HFFc6 (cell line): ENCODE data around the gene TMEM141. TPM values are rescaled to one million over a fixed set of nuclear protein-coding genes. Genes with fewer than 3 reads are reported as not detected.
A peak's percentile ranks its signal among the peaks of the same experiment; 100 is the strongest.
"Not testable (repeated sequence)": the region's sequence is repeated elsewhere in the genome, so short reads cannot be mapped to it uniquely, and the experiment has no call there.

Experiments
- DNase-seq: peaks from one replicate; pipeline ENCODE4 v3.0.0-alpha.2; 2018
- H3K27ac Mint-ChIP-seq: 2 replicates; pipeline ENCODE4 v1.8.0; 2020; ENCODE audit warnings: mild to moderate bottlenecking, mixed read lengths
- H3K27me3 Mint-ChIP-seq: 2 replicates; pipeline ENCODE4 v1.8.0; 2021; ENCODE audit warnings: mild to moderate bottlenecking, moderate library complexity, mixed read lengths; ENCODE audit not compliant: insufficient read depth
- H3K36me3 Mint-ChIP-seq: 2 replicates; pipeline ENCODE4 v1.8.0; 2021; ENCODE audit warnings: low read depth, mixed read lengths
- H3K4me1 Mint-ChIP-seq: 2 replicates; pipeline ENCODE4 v1.8.0; 2020; ENCODE audit warnings: low read depth, mixed read lengths
- H3K4me3 Mint-ChIP-seq: 2 replicates; pipeline ENCODE4 v1.8.0; 2020; ENCODE audit warnings: mild to moderate bottlenecking, moderate library complexity, mixed read lengths
- H3K9me3 Mint-ChIP-seq: 2 replicates; pipeline ENCODE4 v1.8.0; 2020; ENCODE audit warnings: mild to moderate bottlenecking, mixed read lengths
- microRNA-seq: library from miRNA; unstranded; fragments of <30 nt; microRNA quantifications from one replicate; pipeline ENCODE4, GENCODE V29; 2019
- total RNA-seq, 6 experiments: library from RNA; stranded (reverse); fragmentation: NEBNext Ultra II Directional; extraction: Animal tissue kit (Norgen Biotek cat#: 25700); gene quantifications; 2 replicates in 1 of 6; 3 replicates in 5 of 6; pipeline ENCODE4 v1.2.3, GENCODE V29; 2021
- TF ChIP-seq, protein P1 (sequence below): fragments of 200-600 bp; sonication (generic); IDR thresholded peaks from 2 replicates; pipeline ENCODE4 v1.5.0; 2021; ENCODE audit warnings: antibody characterized with exemption, mild to moderate bottlenecking

TMEM141 gene
- total RNA-seq, 6 experiments from 2014 or later, result 46.1 to 62.2 (median 52.6) TPM

DNA sequence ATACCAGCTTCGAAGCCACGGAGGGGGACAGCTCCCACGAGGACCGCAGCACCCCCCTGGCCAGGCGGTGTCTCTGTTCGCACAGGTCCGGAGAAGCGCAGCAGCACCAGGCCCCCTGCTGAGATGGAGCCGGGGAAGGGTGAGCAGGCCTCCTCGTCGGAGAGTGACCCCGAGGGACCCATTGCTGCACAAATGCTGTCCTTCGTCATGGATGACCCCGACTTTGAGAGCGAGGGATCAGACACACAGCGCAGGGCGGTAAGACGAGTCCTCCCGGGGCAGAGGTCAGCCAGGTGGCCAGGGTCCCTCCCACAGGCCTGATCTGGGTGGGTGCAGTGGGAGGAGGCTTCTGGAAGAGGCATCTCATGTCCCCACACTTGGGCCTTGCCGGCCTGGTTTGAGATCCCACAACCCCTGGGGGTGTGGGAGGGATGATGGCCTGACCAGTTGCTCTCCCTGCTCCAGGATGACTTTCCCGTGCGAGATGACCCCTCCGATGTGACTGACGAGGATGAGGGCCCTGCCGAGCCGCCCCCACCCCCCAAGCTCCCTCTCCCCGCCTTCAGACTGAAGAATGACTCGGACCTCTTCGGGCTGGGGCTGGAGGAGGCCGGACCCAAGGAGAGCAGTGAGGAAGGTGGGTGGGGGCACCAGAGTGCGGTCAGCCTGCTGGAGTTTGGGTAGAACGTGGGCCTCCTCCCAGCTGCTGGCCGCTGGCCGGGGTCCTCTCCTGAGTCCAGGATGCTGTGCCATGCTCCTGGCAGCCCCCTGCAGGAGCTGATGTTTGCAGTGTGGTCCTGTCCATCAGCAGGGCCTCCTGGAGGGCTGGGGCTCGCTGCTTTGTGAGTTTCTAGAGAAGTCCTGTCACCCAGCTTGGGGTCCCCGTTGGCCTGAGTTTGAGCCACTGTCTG, 48.3 kb downstream of the TMEM141 start:
- H3K27me3 Mint-ChIP-seq, result peaks cover 10% of the 10 kb centered on the region
- peaks cover 4% of the 10 kb centered on the region for H3K36me3 Mint-ChIP-seq
- H3K9me3 Mint-ChIP-seq, result no peaks in the 10 kb centered on the region
- DNase-seq, result no peak
- no peak overlapping the region for H3K27ac Mint-ChIP-seq
- TF ChIP-seq, protein P1, sequence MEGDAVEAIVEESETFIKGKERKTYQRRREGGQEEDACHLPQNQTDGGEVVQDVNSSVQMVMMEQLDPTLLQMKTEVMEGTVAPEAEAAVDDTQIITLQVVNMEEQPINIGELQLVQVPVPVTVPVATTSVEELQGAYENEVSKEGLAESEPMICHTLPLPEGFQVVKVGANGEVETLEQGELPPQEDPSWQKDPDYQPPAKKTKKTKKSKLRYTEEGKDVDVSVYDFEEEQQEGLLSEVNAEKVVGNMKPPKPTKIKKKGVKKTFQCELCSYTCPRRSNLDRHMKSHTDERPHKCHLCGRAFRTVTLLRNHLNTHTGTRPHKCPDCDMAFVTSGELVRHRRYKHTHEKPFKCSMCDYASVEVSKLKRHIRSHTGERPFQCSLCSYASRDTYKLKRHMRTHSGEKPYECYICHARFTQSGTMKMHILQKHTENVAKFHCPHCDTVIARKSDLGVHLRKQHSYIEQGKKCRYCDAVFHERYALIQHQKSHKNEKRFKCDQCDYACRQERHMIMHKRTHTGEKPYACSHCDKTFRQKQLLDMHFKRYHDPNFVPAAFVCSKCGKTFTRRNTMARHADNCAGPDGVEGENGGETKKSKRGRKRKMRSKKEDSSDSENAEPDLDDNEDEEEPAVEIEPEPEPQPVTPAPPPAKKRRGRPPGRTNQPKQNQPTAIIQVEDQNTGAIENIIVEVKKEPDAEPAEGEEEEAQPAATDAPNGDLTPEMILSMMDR, result no peak
- H3K4me3 Mint-ChIP-seq, result no peak overlapping the region
- peaks cover 20% of the 10 kb centered on the region for H3K4me1 Mint-ChIP-seq

DNA sequence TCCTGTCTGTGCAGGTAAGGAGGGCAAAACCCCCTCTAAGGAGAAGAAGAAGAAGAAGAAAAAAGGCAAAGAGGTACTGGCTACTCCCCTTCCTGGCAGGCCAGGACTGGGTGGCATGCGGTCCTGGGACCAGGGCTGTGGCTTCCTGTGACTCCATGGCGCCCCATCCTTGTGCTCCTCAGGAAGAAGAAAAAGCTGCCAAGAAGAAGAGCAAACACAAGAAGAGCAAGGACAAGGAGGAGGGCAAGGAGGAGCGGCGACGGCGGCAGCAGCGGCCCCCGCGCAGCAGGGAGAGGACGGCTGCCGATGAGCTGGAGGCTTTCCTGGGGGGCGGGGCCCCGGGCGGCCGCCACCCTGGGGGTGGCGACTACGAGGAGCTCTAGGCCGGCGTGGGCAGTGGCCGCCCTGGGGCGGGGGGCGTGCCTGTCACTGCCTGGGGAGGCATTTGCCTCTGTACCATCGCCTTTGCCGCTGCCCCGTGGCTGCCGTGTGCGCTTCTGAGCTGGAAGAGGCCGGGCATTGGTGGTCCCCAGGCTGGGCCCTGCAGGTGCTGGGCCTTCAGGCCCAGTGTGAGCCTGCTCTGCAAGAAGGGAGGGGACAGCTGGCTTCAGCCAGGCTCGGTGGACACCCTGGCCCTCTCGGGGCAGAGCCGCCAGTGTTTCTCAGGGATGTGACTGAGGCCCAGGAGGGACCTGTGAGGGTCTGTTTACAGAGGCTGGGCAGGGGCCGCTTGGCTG, 49.2 kb downstream of the TMEM141 start:
- TF ChIP-seq, protein P1, result no peak
- Mint-ChIP-seq H3K9me3 (no peaks in the 10 kb centered on the region), H3K4me3 (peak overlapping the region; percentile 41; the same call in 1 of the 2 replicates), H3K27me3 (peaks cover 10% of the 10 kb centered on the region), H3K36me3 (peaks cover 4% of the 10 kb centered on the region), H3K4me1 (peaks cover 20% of the 10 kb centered on the region), H3K27ac (no peak overlapping the region)
- no peak for DNase-seq

DNA sequence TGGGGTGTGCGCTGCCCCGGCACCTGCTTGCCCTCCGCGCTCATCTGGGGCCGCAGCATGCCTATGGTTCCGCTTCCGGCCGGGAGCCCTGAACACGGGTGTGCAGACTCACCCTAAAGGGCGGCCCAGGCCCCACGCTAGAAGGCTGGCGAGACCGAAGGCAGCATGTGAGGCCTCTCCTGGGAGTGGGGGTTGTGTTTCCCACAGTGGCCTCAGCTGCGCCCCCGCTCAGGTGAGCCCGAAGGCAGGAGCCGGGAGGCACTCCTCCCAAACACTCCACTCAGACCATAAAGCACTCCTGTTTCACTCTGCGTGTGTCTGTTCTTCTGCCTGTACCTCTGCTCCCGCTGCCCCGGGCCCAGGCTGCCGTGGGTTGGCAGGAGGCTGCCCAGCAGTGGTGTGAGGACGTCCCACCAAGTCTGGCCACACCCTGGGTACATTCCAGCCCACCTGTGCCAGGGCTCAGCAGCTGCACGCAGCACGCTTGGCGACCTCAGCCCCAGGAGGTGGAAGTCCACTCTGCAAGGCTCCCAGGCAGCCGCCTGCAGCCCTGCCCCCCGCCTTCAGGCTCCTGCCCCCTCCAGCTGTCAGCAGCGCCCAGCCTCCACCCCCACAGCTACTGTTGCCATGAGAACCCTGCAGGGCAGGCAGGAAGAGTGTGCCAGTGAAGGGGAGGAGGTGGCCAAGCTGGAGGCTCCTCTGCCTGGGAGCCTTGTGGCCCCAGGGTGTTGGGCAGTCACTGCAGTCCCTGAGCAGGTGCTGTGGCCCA, 49.9 kb downstream of the TMEM141 start:
- Mint-ChIP-seq H3K27me3 (peaks cover 10% of the 10 kb centered on the region), H3K9me3 (no peaks in the 10 kb centered on the region), H3K27ac (peak overlapping the region; percentile 9; the same call in 1 of the 2 replicates), H3K36me3 (peaks cover 4% of the 10 kb centered on the region), H3K4me1 (peaks cover 20% of the 10 kb centered on the region), H3K4me3 (no peak overlapping the region; the same call in 1 of the 2 replicates)
- TF ChIP-seq, protein P1, result no peak
- peak; percentile 59 for DNase-seq

DNA sequence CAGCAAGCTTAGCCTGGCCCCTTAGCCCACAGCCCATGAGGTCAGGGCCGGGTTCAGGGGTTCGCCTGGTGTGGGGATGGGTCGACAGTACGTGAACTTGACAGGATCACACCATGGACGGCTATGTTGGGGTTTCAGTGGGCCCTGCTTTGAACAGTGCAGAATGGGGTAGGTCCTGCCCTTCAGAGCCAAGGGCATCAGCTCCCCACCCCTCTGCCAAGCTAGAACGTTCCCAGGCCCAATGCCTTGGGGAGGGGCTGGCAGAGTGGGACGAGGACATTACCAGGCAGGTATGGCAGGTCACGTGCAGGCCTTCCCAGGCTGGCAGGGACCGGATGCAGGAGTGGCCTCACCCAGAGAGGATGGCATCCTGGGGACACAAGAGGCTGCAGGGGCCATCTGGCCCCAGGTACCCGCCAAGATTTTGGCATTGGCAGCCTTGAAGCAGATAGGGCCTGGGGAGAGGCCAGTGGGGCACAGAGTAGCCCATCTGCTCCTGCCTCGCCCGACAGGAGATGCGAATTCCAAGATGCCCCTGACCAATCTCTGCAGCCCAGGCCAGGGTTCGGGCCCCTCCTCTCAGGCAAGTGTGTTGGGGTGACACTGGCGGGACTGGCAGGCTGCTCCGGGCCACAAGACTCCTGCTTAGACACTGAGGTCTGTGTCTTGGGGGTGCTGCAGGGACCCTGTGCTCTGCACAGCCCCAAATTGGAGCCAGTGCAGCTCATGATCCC, 50.7 kb downstream of the TMEM141 start:
- H3K27ac Mint-ChIP-seq, result peak overlapping the region; percentile 9; the same call in 1 of the 2 replicates
- H3K4me3 Mint-ChIP-seq, result peak overlapping the region; percentile 89

DNA sequence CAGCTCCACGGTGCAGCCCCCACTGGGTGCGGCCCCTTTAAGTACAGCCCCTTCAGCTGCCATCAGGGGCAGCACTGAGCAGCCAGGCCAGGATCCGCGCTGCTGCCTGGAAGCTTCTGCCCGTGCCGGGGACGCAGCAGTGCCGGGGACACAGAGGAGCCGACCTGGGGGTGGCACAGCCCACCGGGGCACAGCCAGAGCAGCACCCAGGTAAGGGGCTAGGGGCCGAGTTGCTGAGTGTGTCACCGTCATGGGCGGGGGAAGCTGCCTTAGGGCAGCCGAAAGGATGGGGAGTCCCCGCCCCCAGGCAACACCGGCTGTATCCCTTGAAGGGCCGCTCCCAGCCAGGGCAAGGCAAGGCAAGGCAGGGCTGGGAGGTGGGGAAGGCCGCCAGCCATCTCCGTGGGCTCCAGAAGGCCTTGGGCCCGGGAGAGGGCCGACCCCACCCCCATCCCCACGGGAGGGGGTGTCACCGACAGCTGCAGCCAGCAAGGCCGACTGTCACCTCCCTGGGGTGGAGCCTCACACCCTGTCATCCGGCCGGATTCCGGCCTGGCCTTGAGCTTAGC, 51.3 kb downstream of the TMEM141 start, which contains the start of gene AJM1:
Gene AJM1 (plus strand): TSS at position 99 of the 569 bp plus-strand sequence. CDS start 1,937 bp downstream, outside the sequence.
- peaks cover 14% of the 10 kb centered on the region for H3K27me3 Mint-ChIP-seq
- TF ChIP-seq, protein P1, result peak; percentile 91
- DNase-seq, result peak; percentile 61
- not testable (repeated sequence) for H3K36me3 Mint-ChIP-seq, H3K9me3 Mint-ChIP-seq
- peak within 1 kb of the TSS; percentile 53 for H3K27ac Mint-ChIP-seq
- peaks cover 20% of the 10 kb centered on the region for H3K4me1 Mint-ChIP-seq
- H3K4me3 Mint-ChIP-seq, result peak within 1 kb of the TSS; percentile 89

More for the DNA sequence above, 50.7 kb downstream of the TMEM141 start:
- not testable (repeated sequence) for DNase-seq, H3K36me3 Mint-ChIP-seq, H3K9me3 Mint-ChIP-seq
- H3K4me1 Mint-ChIP-seq, result peaks cover 20% of the 10 kb centered on the region
- H3K27me3 Mint-ChIP-seq, result peaks cover 14% of the 10 kb centered on the region

Small RNAs within 50 kb of the gene (microRNA-seq; reads per million reads assigned to microRNA genes)
- gene MIR4292, result not detected
- not detected for gene MIR6722

Other genes starting within 250 kb of the TMEM141 start
- gene NOTCH1, start 245.3 kb upstream of the TMEM141 start, total RNA-seq, result 10 to 100 TPM; 12.1 to 17.1 (median 14.7) TPM
- 1 to 10 TPM; 3.5 to 6.3 (median 5.6) TPM for gene EGFL7, start 128.4 kb upstream of the TMEM141 start, total RNA-seq
- gene AGPAT2, start 103.9 kb upstream of the TMEM141 start, total RNA-seq, result 10 to 100 TPM; 48.7 to 58.4 (median 54.8) TPM
- gene DIPK1B, start 78.8 kb upstream of the TMEM141 start, total RNA-seq, result not detected
- gene LCN10, start 48.4 kb upstream of the TMEM141 start, total RNA-seq, result not detected
- not detected for gene LCN6, start 42.8 kb upstream of the TMEM141 start, total RNA-seq
- not detected for gene LCN8, start 33.1 kb upstream of the TMEM141 start, total RNA-seq
- not detected for gene LCN15, start 26.8 kb upstream of the TMEM141 start, total RNA-seq
- under 1 TPM; 0.25 to 0.87 (median 0.34) TPM for gene CCDC183, start 5.0 kb downstream of the TMEM141 start, total RNA-seq
- 10 to 100 TPM; 77.8 to 87.7 (median 84.0) TPM for gene RABL6, start 16.6 kb downstream of the TMEM141 start, total RNA-seq
- 1 to 10 TPM; 4.5 to 8.0 (median 5.3) TPM for gene AJM1, start 51.1 kb downstream of the TMEM141 start, total RNA-seq
- gene PHPT1, start 58.1 kb downstream of the TMEM141 start, total RNA-seq, result 100 to 1,000 TPM; 156 to 181 (median 169) TPM
- gene MAMDC4, start 61.0 kb downstream of the TMEM141 start, total RNA-seq, result 1 to 10 TPM; 2.3 to 3.4 (median 3.0) TPM
- 100 to 1,000 TPM; 369 to 460 (median 443) TPM for gene EDF1, start 75.0 kb downstream of the TMEM141 start, total RNA-seq
- gene TRAF2, start 95.2 kb downstream of the TMEM141 start, total RNA-seq, result 10 to 100 TPM; 11.1 to 15.9 (median 13.6) TPM
- gene FBXW5, start 153.4 kb downstream of the TMEM141 start, total RNA-seq, result 100 to 1,000 TPM in 1 of 6 experiments, 10 to 100 TPM in 5; 89.1 to 102 (median 94.4) TPM
- 1 to 10 TPM in 3 of 6 experiments, under 1 TPM in 3; 0.51 to 1.8 (median 0.97) TPM for gene C8G, start 153.9 kb downstream of the TMEM141 start, total RNA-seq
- gene LCN12, start 160.9 kb downstream of the TMEM141 start, total RNA-seq, result under 1 TPM in 2 of 6 experiments, not detected in 4; 0.14 to 0.31 TPM
- not detected for gene PTGDS, start 186.2 kb downstream of the TMEM141 start, total RNA-seq
- not detected for gene LCNL1, start 191.6 kb downstream of the TMEM141 start, total RNA-seq
- 10 to 100 TPM; 26.0 to 42.6 (median 29.0) TPM for gene PAXX, start 201.1 kb downstream of the TMEM141 start, total RNA-seq
- gene CLIC3, start 205.2 kb downstream of the TMEM141 start, total RNA-seq, result 10 to 100 TPM in 2 of 6 experiments, 1 to 10 TPM in 4; 2.7 to 14.6 (median 4.0) TPM
- gene ABCA2, start 236.9 kb downstream of the TMEM141 start, total RNA-seq, result 10 to 100 TPM; 18.3 to 36.3 (median 23.6) TPM
- gene FUT7, start 240.7 kb downstream of the TMEM141 start, total RNA-seq, result not detected